GM21528 (cell line): Measurements from ENCODE around the gene MAN2B2.

Experiments
- ATAC-seq: cut with Tn5 transposase; IDR thresholded peaks from one replicate; pipeline ENCODE4 v1.9.1; 2021; ENCODE audit warnings: mild to moderate bottlenecking, moderate library complexity; ENCODE audit not compliant: unreplicated experiment, low FRiP score

The MAN2B2 gene

DNA sequence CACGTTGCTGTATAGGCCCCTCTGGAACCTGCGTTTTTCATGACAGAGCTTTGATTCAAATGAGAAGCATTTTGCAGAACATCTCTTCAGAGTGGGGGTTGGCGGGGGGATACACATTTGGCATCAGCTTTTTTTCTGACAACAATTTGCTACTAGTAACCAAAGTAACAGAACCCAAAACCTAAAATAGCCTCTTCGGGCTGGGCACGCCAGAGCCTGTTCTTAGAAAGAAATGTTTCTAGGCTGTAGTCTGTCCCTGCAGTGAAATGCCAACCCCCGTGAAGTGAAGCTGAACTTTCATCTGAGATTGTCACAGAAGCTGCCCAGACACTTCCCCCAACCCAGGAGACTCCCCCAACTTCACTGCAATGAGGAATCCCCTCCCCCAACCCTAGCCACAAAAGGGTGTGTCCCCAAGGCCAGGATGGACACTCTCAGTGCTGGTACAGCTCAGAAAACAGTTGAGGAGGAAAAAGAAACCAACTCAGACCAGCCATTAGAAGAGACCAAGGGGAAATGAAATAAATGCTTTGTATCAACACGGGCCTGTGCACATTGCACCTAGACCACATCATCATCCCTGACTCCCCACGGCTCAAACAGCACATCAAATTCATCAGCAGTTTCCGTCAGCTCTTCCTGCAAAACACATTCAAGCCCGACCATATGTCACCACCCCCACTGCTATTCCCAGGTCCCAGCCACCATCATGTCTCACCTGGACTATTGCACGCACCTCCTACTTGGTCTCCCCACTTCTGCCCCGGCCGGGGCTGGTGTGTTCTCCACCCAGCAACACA is 8.4 kb upstream of the MAN2B2 start:
- no peak for ATAC-seq

DNA sequence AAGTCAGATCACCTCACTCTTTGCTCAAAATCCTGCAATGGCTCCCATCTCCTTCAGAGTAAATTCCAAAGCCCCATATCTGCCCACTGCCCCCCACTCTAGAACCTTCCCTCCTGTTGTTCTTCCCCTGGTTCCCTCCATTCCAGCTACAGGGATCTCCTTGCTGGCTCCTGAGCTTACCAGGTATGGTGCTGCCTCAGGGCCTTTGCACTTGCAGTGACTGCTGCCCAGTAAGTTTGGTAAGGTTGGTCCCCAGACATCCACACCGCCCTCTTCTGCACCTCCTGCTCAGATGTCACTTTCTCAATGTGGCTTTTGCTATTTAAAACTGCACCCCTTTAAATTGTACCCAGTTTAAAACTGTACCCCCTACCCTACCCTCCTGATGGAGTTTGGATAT is 7.8 kb upstream of the MAN2B2 start:
- ATAC-seq, result no peak

DNA sequence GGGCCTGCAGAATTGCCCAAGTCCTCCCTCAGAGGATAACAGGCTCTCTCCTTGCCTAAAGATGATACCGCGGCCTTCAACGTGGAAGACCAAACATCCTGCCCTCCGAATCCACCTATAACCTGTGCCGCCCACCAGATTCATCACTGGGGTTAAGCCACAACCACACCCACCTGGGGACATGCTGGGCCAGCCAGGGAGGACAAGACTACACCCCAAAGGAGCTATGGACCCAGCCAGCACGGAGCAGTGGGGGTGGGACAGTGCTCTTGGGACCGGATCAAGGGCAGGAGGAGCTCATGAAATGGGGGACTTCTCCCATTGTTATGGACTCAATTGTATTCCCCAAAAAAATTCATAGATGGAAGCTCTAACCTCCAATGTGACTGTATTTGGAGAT is 6.8 kb upstream of the MAN2B2 start:
- ATAC-seq, result no peak

- ATAC-seq, result no peak
Observed at GRCh38 chr4:6568689-6569332, 6.2 kb upstream of the MAN2B2 start.

DNA sequence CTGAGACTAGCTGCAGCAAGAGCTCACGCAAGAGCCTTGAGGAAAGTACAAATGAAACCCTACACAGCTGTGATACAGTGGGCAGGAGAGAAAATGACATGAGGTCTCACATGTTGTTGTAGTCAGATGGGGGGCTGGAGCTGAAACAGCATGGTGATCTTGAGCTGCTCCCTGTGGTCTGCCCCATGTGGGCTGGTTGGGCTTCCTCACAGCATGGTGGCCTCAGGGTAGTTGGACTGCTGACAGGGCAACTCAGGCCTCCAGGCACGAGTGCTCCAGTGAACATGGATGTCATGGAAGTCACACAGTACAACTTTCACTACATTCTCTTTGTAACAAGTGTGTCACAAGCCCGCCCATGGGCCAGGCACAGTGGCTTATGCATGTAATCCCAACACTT is 3.4 kb upstream of the MAN2B2 start:
- no peak for ATAC-seq

- ATAC-seq, result no peak
Observed at GRCh38 chr4:6573551-6573950, 1.4 kb upstream of the MAN2B2 start.

DNA sequence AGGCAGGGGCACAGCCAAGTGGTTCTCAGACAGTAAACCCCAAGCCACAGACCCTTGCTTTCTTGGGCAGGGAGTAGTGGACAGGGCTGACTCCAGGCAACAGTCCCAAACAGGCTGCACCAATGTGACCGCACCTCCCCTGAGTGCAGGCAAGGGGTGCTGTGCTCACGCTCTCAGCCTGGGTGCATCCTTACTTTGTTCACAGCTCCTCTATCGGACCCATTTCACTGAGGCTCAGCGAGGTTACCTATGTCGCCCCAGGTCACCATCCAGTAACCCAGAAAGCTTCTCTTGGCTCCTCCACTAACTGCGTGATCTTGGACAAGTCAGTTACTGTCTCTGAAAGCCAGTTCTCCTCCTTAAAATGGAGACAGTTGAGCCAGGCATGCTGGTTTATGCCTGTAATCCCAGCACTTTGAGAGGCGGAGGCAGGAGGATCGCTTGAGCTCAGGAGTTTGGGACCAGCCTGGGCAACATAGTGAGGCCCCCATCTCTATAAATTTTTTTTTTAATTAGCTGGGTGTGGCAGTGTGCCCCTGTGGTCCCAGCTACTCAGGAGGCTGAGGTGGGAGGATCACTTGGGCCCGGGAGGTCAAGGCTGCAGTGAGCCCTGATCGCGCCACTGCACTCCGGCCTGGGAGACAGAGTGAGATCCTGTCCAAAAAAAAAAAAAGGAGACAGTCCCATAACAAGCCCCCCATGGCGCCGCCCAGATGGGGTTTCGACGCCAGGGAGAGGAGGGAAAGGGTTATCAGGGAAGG is 823 bp upstream of the MAN2B2 start:
- ATAC-seq, result no peak

DNA sequence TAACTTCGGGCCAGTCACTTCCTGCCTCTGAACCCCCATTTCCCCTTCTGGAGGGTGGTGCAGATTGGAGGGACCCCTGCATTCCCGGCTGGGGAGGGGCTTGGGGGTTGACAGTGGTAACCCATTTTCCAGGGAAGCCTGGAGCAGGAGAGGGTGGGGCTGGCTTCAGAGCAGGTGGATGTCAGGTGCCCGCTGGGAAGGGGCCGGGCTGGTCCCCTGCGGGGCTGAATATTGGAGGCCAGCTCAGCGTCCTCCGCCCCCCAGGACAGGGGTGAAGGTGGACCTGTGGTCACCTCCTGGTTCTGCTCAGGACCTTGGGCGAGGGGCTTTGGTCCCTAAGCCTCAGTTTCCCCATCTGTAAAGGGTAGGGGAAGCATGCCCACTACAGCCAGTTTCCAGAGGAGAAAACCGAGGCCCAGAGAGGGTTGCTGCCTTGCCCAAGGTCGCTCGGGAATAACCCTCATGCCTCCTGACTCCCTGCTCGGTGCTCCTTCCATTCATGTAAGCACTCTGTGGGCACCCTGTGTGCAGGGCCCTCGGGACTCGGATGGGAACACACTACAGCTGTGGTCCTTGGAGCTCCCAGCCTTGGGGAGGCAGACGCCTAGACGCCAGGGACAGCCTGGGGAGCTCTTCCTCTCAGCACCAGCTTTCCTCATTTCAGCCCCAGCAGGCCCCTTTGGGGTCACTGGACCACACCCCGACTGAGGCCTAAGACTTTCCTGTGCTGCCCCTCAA is 683 bp downstream of the MAN2B2 start:
- ATAC-seq, result no peak

- ATAC-seq, result no peak
Observed at GRCh38 chr4:6576512-6576911, 1.5 kb downstream of the MAN2B2 start.

- ATAC-seq, result no peak
Observed at GRCh38 chr4:6576932-6577331, 1.9 kb downstream of the MAN2B2 start.

GRCh38 chr4:6577409-6577808 is 2.4 kb downstream of the MAN2B2 start:
- ATAC-seq, result no peak

DNA sequence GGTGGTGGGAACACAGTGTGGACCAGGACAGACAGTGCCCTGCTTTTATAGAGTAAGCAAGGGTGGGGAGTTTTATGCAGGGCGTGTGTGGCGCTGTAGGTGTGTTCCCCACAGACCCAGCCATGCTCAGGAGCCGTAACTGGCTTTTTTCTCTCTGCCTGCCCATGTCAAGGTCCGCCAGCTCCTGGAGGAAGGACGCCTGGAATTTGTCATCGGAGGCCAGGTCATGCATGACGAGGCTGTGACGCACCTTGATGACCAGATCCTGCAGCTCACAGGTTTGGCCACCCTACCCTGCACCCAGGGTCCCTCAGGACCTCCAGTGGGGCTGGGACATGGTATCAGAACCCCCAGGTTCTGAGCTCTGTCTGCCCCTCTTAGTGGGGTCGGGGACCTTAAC is 3.2 kb downstream of the MAN2B2 start:
- no peak for ATAC-seq

GRCh38 chr4:6580353-6580752 is 5.4 kb downstream of the MAN2B2 start:
- ATAC-seq, result no peak

GRCh38 chr4:6581566-6582121 is 6.7 kb downstream of the MAN2B2 start:
- ATAC-seq, result no peak

GRCh38 chr4:6582889-6583490 is 8.0 kb downstream of the MAN2B2 start:
- no peak for ATAC-seq

DNA sequence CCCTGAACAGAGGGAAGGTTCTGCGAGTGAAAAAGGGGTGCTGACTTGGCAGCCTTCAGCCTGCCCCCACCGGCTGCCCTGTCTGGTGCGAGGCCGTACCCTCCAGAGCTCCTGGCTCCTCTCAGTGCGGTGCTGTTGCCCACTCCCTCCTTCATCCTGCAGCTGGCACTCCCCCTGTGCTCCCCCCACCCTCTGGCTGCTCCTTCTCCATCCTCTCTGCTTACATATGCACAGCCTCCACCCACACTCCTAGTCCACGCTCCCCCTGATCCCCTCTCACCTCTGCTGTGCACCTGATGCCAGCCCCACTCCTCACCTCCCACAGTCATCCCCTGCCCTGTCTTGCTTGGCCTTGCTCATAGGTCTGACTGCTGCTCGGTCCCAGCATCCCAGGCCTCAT is 9.9 kb downstream of the MAN2B2 start:
- no peak for ATAC-seq

DNA sequence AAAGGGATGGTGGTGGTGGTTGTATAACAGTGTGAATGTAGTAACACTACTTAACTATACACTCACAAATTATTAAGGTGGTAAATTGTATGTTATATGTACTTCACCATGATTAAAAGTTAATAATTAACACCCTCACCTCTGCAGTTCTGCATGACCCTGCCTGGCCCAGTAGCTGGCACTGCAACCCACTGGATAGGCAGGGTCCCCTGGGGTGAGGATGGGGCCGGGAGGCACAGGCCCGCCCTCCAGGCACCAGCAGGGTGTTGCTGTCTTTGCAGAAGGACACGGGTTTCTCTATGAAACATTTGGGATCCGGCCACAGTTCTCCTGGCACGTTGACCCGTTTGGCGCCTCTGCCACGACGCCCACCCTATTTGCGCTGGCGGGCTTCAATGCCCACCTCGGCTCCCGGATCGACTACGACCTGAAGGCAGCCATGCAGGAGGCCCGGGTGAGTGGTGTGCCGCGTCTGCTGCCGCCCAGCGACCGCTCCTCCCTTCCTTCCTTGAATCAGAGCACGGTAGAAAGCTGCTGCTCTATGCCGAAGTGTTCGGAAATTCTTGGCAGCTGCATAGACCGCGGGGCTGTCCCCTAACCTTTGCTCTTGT is 11.8 kb downstream of the MAN2B2 start:
- ATAC-seq, result no peak

DNA sequence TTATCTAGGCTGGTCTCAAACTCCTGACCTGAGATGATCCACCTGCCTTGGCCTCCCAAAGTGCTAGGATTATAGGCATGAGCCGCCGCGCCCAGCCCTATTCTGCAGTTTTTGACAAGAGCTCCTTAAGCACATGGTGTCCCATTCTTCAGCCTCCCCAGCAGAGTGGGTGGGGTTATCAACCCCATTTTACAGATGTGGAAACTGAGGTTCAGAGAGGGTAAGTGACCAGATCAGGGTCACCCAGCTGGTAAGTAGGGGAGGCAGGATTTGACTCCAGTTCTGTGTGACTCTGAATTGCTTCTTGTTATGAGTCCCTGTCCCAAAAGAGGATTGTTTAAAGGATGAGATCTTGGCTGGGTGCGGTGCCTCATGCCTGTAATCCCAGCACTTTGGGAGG is 14.5 kb downstream of the MAN2B2 start:
- ATAC-seq, result no peak

GRCh38 chr4:6591313-6591712 is 16.3 kb downstream of the MAN2B2 start:
- ATAC-seq, result no peak

DNA sequence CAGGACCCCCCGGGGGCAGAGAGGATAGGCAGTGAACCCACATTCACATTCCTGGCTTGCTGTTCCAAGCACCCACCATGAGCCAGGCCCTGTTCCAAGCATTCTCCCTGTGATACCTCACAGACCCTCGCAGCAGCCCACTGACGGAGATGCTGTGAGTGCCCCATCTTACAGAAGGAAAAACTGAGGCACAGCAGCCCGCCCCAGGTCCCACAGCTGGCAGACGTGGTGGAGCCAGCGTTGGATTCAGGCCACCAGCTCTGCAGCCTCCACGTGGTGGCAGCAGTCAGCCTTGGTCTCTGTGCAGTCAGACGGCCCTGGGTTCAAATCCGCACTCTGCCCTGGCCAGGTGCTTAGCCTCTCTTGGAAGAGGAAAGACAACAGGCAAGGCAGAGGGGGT is 16.8 kb downstream of the MAN2B2 start:
- no peak for ATAC-seq
